Measurements from ENCODE around the gene TMEM255B.

DNA sequence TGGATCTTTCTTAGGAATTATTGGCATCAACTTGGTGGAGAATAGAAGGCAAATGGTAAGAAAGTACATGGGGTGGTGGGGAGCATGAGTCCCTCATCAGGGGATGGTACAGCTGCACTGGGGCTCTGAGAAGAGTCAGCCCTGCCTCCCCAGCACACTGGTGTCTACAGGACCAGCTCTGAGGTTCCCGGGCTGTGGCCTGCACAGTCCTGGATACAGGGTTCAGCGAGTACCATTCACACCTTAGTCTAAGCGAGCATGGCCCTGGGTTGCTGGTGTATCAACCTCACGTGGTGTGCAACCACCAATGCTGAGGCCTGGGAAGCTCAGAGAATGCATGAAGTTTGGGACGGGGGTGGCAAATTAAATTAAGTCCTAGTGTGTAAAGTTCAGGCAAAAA lies 10.1 kb downstream of the TMEM255B start:
- no peak for TF ChIP-seq CTCF (IDR thresholded peaks at IDR 0.05; ENCODE audit: insufficient read depth, low read depth, low read length)
- TF ChIP-seq EZH2 (IDR thresholded peaks at IDR 0.05; ENCODE audit: insufficient read depth, low read length), result no peak
